ENCODE data around the gene FAM174B.

FAM174B gene

GRCh38 chr15:92671406-92671805 is 15.8 kb upstream of the FAM174B start:
- CTCF ChIA-PET: interaction anchor here (0.6 to 0.8 kb wide), 2 partner anchors 9 to 26 kb away, joined by 3 to 4 read pairs; no protein-coding TSS in a partner anchor
- Histone ChIP-seq H3K27me3 (replicated peaks in 2 of 5; ENCODE audit: control insufficient read depth in 4 of 5, insufficient read depth in 5 of 5, low read length in 4 of 5) (no peaks in the 10 kb centered on the region), H3K4me3 (ENCODE audit: control insufficient read depth in 1 of 7, extremely low read depth in 1 of 7, insufficient read depth in 4 of 7, low read depth in 2 of 7, low read length in 6 of 7) (no peak overlapping the region), H3K36me3 (ENCODE audit: control insufficient read depth in 4 of 4, insufficient read depth in 4 of 4, low read length in 3 of 4) (no peaks in the 10 kb centered on the region), H3K9me3 (ENCODE audit: control extremely low read depth in 1 of 5, control insufficient read depth in 4 of 5, insufficient read depth in 2 of 5, low read depth in 1 of 5, low read length in 4 of 5) (no peaks in the 10 kb centered on the region), H3K27ac (ENCODE audit: insufficient read depth in 1 of 2, low read depth in 1 of 2, low read length in 2 of 2, poor library complexity in 1 of 2, severe bottlenecking in 2 of 2) (no peak overlapping the region), H3K4me1 (ENCODE audit: control extremely low read depth in 1 of 4, control insufficient read depth in 4 of 4, insufficient read depth in 4 of 4, low read length in 3 of 4) (peaks cover 0 to 4% (median 0%) of the 10 kb centered on the region in 4 experiments)
- no peak for DNase-seq
- WGBS (ENCODE audit: insufficient coverage): 100% methylated on average over 2 of the region's 3 CpGs
- POLR2A ChIA-PET: no interaction called here

- Histone ChIP-seq H3K27me3 (replicated peaks in 2 of 5; ENCODE audit: control insufficient read depth in 4 of 5, insufficient read depth in 5 of 5, low read length in 4 of 5) (no peaks in the 10 kb centered on the region), H3K27ac (ENCODE audit: insufficient read depth in 1 of 2, low read depth in 1 of 2, low read length in 2 of 2, poor library complexity in 1 of 2, severe bottlenecking in 2 of 2) (no peak overlapping the region), H3K36me3 (ENCODE audit: control insufficient read depth in 4 of 4, insufficient read depth in 4 of 4, low read length in 3 of 4) (no peaks in the 10 kb centered on the region), H3K4me3 (ENCODE audit: control insufficient read depth in 1 of 7, extremely low read depth in 1 of 7, insufficient read depth in 4 of 7, low read depth in 2 of 7, low read length in 6 of 7) (no peak overlapping the region), H3K9me3 (ENCODE audit: control extremely low read depth in 1 of 5, control insufficient read depth in 4 of 5, insufficient read depth in 2 of 5, low read depth in 1 of 5, low read length in 4 of 5) (no peaks in the 10 kb centered on the region), H3K4me1 (ENCODE audit: control extremely low read depth in 1 of 4, control insufficient read depth in 4 of 4, insufficient read depth in 4 of 4, low read length in 3 of 4) (peaks cover 0 to 6% (median under 1%) of the 10 kb centered on the region in 4 experiments)
- ChIA-PET POLR2A (no interaction called here), CTCF (no interaction called here)
- DNase-seq: no peak
- 100% methylated on average over 2 of the region's 2 CpGs for whole genome bisulfite sequencing (ENCODE audit: insufficient coverage)
Measured at GRCh38 chr15:92670621-92671020, 15.0 kb upstream of the FAM174B start.

GRCh38 chr15:92669432-92669831 is 13.9 kb upstream of the FAM174B start:
- WGBS (ENCODE audit: insufficient coverage): 91% methylated on average over 2 of the region's 2 CpGs
- ChIA-PET POLR2A (no interaction called here), CTCF (interaction anchor here (0.7 to 1.5 kb wide), 3 partner anchors 9 to 252 kb away, joined by 3 to 4 read pairs (median 3); no protein-coding TSS in a partner anchor)
- Histone ChIP-seq H3K4me1 (ENCODE audit: control extremely low read depth in 1 of 4, control insufficient read depth in 4 of 4, insufficient read depth in 4 of 4, low read length in 3 of 4) (peaks cover 0 to 15% (median 4%) of the 10 kb centered on the region in 4 experiments), H3K27ac (ENCODE audit: insufficient read depth in 1 of 2, low read depth in 1 of 2, low read length in 2 of 2, poor library complexity in 1 of 2, severe bottlenecking in 2 of 2) (no peak overlapping the region), H3K4me3 (ENCODE audit: control insufficient read depth in 1 of 7, extremely low read depth in 1 of 7, insufficient read depth in 4 of 7, low read depth in 2 of 7, low read length in 6 of 7) (no peak overlapping the region), H3K36me3 (ENCODE audit: control insufficient read depth in 4 of 4, insufficient read depth in 4 of 4, low read length in 3 of 4) (no peaks in the 10 kb centered on the region), H3K27me3 (replicated peaks in 2 of 5; ENCODE audit: control insufficient read depth in 4 of 5, insufficient read depth in 5 of 5, low read length in 4 of 5) (no peaks in the 10 kb centered on the region), H3K9me3 (ENCODE audit: control extremely low read depth in 1 of 5, control insufficient read depth in 4 of 5, insufficient read depth in 2 of 5, low read depth in 1 of 5, low read length in 4 of 5) (no peaks in the 10 kb centered on the region)
- DNase-seq: no peak

GRCh38 chr15:92668620-92669019 is 13.0 kb upstream of the FAM174B start:
- ChIA-PET CTCF (interaction anchor here (0.8 to 1.5 kb wide), 2 partner anchors 8 to 10 kb away, joined by 3 to 4 read pairs; no protein-coding TSS in a partner anchor), POLR2A (no interaction called here)
- Histone ChIP-seq H3K36me3 (ENCODE audit: control insufficient read depth in 4 of 4, insufficient read depth in 4 of 4, low read length in 3 of 4) (no peaks in the 10 kb centered on the region), H3K27ac (ENCODE audit: insufficient read depth in 1 of 2, low read depth in 1 of 2, low read length in 2 of 2, poor library complexity in 1 of 2, severe bottlenecking in 2 of 2) (no peak overlapping the region), H3K4me3 (ENCODE audit: control insufficient read depth in 1 of 7, extremely low read depth in 1 of 7, insufficient read depth in 4 of 7, low read depth in 2 of 7, low read length in 6 of 7) (no peak overlapping the region), H3K9me3 (ENCODE audit: control extremely low read depth in 1 of 5, control insufficient read depth in 4 of 5, insufficient read depth in 2 of 5, low read depth in 1 of 5, low read length in 4 of 5) (no peaks in the 10 kb centered on the region), H3K27me3 (replicated peaks in 2 of 5; ENCODE audit: control insufficient read depth in 4 of 5, insufficient read depth in 5 of 5, low read length in 4 of 5) (no peaks in the 10 kb centered on the region), H3K4me1 (ENCODE audit: control extremely low read depth in 1 of 4, control insufficient read depth in 4 of 4, insufficient read depth in 4 of 4, low read length in 3 of 4) (peaks cover 0 to 15% (median 4%) of the 10 kb centered on the region in 4 experiments)
- WGBS (ENCODE audit: insufficient coverage): no CpG with 5 or more reads among the region's 3 CpGs
- DNase-seq: no peak

GRCh38 chr15:92667970-92668485 is 12.5 kb upstream of the FAM174B start:
- no peak overlapping the region for H3K27ac ChIP-seq (ENCODE audit: insufficient read depth in 1 of 2, low read depth in 1 of 2, low read length in 2 of 2, poor library complexity in 1 of 2, severe bottlenecking in 2 of 2)
- POLR2A ChIA-PET: no interaction called here
- no peaks in the 10 kb centered on the region for H3K36me3 ChIP-seq (ENCODE audit: control insufficient read depth in 4 of 4, insufficient read depth in 4 of 4, low read length in 3 of 4)
- CTCF ChIA-PET: interaction anchor here (0.8 to 1.8 kb wide), 3 partner anchors 9 to 14 kb away, joined by 3 to 4 read pairs (median 4); partner anchors contain the start of gene FAM174B
- no peaks in the 10 kb centered on the region for H3K27me3 ChIP-seq (replicated peaks in 2 of 5; ENCODE audit: control insufficient read depth in 4 of 5, insufficient read depth in 5 of 5, low read length in 4 of 5)
- 53% methylated on average over 2 of the region's 6 CpGs for WGBS (ENCODE audit: insufficient coverage)
- H3K4me1 ChIP-seq (ENCODE audit: control extremely low read depth in 1 of 4, control insufficient read depth in 4 of 4, insufficient read depth in 4 of 4, low read length in 3 of 4): peaks cover 0 to 15% (median 4%) of the 10 kb centered on the region in 4 experiments
- DNase-seq: no peak
- H3K9me3 ChIP-seq (ENCODE audit: control extremely low read depth in 1 of 5, control insufficient read depth in 4 of 5, insufficient read depth in 2 of 5, low read depth in 1 of 5, low read length in 4 of 5): no peaks in the 10 kb centered on the region
- no peak overlapping the region for H3K4me3 ChIP-seq (ENCODE audit: control insufficient read depth in 1 of 7, extremely low read depth in 1 of 7, insufficient read depth in 4 of 7, low read depth in 2 of 7, low read length in 6 of 7)

- no peaks in the 10 kb centered on the region for H3K27me3 ChIP-seq (replicated peaks in 2 of 5; ENCODE audit: control insufficient read depth in 4 of 5, insufficient read depth in 5 of 5, low read length in 4 of 5)
- no peaks in the 10 kb centered on the region for H3K9me3 ChIP-seq (ENCODE audit: control extremely low read depth in 1 of 5, control insufficient read depth in 4 of 5, insufficient read depth in 2 of 5, low read depth in 1 of 5, low read length in 4 of 5)
- ChIA-PET CTCF (interaction anchor here (0.9 to 1.8 kb wide), 4 partner anchors 12 to 145 kb away, joined by 3 to 4 read pairs (median 4); partner anchors contain the start of gene FAM174B), POLR2A (no interaction called here)
- peaks cover 0 to 15% (median 4%) of the 10 kb centered on the region in 4 experiments for H3K4me1 ChIP-seq (ENCODE audit: control extremely low read depth in 1 of 4, control insufficient read depth in 4 of 4, insufficient read depth in 4 of 4, low read length in 3 of 4)
- no peak overlapping the region for H3K27ac ChIP-seq (ENCODE audit: insufficient read depth in 1 of 2, low read depth in 1 of 2, low read length in 2 of 2, poor library complexity in 1 of 2, severe bottlenecking in 2 of 2)
- no peak overlapping the region for H3K4me3 ChIP-seq (ENCODE audit: control insufficient read depth in 1 of 7, extremely low read depth in 1 of 7, insufficient read depth in 4 of 7, low read depth in 2 of 7, low read length in 6 of 7)
- 95% methylated on average over 9 of the region's 13 CpGs for WGBS (ENCODE audit: insufficient coverage)
- no peak for DNase-seq
- H3K36me3 ChIP-seq (ENCODE audit: control insufficient read depth in 4 of 4, insufficient read depth in 4 of 4, low read length in 3 of 4): no peaks in the 10 kb centered on the region
Measured at GRCh38 chr15:92667287-92667904, 11.8 kb upstream of the FAM174B start.

GRCh38 chr15:92666780-92667179 is 11.2 kb upstream of the FAM174B start:
- Histone ChIP-seq H3K27me3 (replicated peaks in 2 of 5; ENCODE audit: control insufficient read depth in 4 of 5, insufficient read depth in 5 of 5, low read length in 4 of 5) (no peaks in the 10 kb centered on the region), H3K9me3 (ENCODE audit: control extremely low read depth in 1 of 5, control insufficient read depth in 4 of 5, insufficient read depth in 2 of 5, low read depth in 1 of 5, low read length in 4 of 5) (no peaks in the 10 kb centered on the region), H3K4me3 (ENCODE audit: control insufficient read depth in 1 of 7, extremely low read depth in 1 of 7, insufficient read depth in 4 of 7, low read depth in 2 of 7, low read length in 6 of 7) (no peak overlapping the region), H3K4me1 (ENCODE audit: control extremely low read depth in 1 of 4, control insufficient read depth in 4 of 4, insufficient read depth in 4 of 4, low read length in 3 of 4) (peaks cover 0 to 15% (median 4%) of the 10 kb centered on the region in 4 experiments), H3K36me3 (ENCODE audit: control insufficient read depth in 4 of 4, insufficient read depth in 4 of 4, low read length in 3 of 4) (no peaks in the 10 kb centered on the region), H3K27ac (ENCODE audit: insufficient read depth in 1 of 2, low read depth in 1 of 2, low read length in 2 of 2, poor library complexity in 1 of 2, severe bottlenecking in 2 of 2) (no peak overlapping the region)
- 91% methylated on average over 10 of the region's 10 CpGs for WGBS (ENCODE audit: insufficient coverage)
- ChIA-PET CTCF (interaction anchor here (0.9 to 1.8 kb wide), 4 partner anchors 11 to 145 kb away, joined by 3 to 4 read pairs (median 4); partner anchors contain the start of gene FAM174B), POLR2A (no interaction called here)
- DNase-seq: no peak

Data from common myeloid progenitor, CD34-positive (primary cell).